ENCODE data around the gene TEKT5.
A peak's percentile ranks its signal among the peaks of the same experiment; 100 is the strongest.
"Not testable (repeated sequence)": the region's sequence is repeated elsewhere in the genome, so short reads cannot be mapped to it uniquely, and the experiment has no call there.

Gene TEKT5

GRCh38 chr16:10694830-10695229, at the start of gene TEKT5:
Gene TEKT5 (minus strand): TSS chr16:10694930. CDS start chr16:10694873, 57 bp downstream.
- DNase-seq = no peak

DNA sequence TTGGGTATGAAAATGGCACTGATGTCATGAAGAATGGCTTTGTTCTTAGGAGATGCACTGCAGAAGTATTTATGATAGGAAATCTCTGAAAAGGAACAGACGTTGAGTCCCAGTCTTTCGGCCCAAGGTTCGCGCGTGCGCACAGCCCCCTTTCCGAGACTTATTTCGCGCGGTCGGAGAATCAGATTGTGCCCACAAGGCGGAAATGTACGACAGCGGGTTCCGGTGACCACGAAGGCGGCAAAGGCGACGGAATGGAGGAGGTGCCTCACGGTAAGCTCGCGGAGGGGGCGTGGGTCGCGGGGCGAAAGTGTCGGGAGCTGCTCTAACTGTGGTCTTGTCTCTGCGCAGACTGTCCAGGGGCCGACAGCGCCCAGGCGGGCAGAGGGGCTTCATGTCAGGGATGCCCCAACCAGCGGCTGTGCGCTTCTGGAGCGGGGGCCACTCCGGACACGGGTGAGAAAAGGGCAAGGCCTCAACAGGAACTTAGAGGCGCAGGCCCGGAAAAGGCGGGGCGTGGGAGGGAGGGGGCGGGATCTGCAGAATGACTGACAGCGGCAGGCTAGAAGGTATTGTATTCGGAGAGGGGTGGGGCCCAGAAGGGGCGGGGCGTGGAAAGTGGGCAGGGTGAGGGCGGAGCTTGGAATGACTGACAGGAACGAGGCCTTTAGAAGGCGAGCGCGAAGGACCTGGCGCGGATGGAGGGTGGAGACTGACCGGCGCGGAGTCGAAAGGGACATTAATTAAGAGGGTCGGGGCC, 49.1 kb upstream of the TEKT5 start, which contains the start of gene NUBP1:
NUBP1 (plus strand) TSS at position 233 of the 760 bp plus-strand sequence; CDS start at position 255, 22 bp downstream.
- peak; percentile 91 for DNase-seq

GRCh38 chr16:10743227-10743609, 48.5 kb upstream of the TEKT5 start:
- DNase-seq = no peak

GRCh38 chr16:10741844-10742243, 47.1 kb upstream of the TEKT5 start:
- DNase-seq = peak; percentile 93

- not testable (repeated sequence) for DNase-seq
Observed at GRCh38 chr16:10741249-10741648, 46.5 kb upstream of the TEKT5 start.

GRCh38 chr16:10740845-10741208, 46.1 kb upstream of the TEKT5 start:
- DNase-seq = no peak

DNA sequence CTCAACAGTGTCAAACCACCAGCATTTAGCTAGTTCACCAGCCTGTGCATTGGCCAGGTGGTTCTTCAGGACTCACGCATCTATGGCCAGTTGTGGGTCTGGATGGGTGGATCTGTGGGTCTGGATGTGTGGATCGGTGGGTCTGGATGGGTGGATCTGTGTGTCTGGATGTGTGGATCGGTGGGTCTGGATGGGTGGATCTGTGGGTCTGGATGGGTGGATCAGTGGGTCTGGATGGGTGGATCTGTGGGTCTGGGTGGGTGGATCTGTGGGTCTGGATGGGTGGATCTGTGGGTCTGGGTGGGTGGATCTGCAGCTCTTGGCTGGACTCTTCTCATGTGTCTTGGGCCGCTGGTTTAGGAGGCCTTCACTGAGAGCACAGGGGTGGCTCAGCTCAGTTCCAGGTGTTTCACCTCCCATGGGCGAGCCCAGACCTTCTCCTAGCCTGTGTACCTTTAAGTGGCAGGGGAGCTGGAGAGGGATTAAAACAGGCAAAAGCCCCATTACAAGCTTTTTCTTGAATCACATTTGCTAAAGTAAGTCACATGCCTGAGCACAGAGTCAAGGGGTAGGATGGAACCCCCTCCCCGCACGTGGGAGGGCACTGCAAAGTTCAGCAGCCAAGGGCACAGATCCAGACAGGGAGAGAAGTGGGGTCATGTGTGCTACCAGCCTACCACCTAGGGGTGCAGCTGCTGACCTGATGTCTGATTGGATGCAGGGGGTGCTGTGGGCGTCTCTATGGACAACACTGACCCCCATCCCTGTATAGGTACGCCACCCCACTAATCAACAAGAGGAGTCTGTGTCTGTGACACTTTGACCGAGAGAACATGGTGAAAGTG, 45.5 kb upstream of the TEKT5 start:
- DNase-seq = no peak

GRCh38 chr16:10738231-10739077, 43.7 kb upstream of the TEKT5 start:
- no peak for DNase-seq

DNA sequence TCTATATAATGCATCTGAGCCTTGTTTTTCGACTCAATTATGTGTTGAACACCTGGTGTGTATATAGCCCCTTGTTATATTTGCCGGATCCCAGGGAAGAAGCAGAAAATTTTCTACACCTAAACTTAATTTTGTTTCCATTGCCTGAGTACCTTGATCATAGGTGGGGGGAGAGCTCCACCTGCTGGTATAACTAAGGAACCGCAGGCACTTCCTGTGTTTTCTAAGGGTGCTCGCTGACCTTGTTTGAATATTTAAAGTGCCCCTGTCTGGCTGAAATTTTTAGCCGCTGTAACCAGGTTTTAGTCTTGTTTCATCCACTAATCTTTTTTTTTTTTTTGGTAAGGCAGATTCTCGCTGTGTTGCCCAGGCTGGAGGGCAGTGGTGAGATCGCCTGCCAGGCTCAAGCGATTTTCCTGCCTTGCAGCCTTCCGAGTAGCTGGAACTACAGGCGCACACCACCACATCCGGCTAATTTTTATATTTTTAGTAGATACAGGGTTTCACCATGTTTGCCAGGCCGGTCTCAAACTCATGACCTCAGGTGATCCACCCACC, 42.4 kb upstream of the TEKT5 start:
- DNase-seq = peak; percentile 30

- DNase-seq = no peak
Observed at GRCh38 chr16:10731790-10732189, 37.1 kb upstream of the TEKT5 start.

- DNase-seq = peak; percentile 83
Observed at GRCh38 chr16:10729104-10730048, 34.6 kb upstream of the TEKT5 start.

- DNase-seq = peak; percentile 94
Observed at GRCh38 chr16:10728003-10728887, 33.5 kb upstream of the TEKT5 start.

GRCh38 chr16:10708969-10709368, 14.2 kb upstream of the TEKT5 start:
- DNase-seq = no peak

- no peak for DNase-seq
Observed at GRCh38 chr16:10699756-10700155, 5.0 kb upstream of the TEKT5 start.

DNA sequence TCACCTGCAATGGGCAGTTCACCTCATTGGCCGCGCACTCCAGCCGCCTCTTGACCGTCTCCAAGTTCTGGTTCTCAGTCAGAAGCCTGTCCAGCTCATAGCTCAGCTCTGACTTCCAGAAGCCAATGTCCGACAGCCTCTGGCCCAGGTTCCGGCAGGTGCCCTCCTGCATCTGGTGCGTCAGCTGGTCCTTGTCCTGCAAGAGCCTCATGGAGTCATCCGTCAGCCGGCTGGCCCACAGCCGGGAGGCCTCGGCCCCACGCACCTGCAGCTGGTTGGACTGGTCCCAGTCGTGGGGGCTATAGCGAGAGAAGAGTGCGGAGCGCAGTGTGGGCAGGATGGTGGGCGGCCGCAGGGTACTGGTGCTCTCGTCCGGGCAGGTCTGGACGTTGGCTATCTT, 424 bp downstream of the TEKT5 start:
- no peak for DNase-seq

GRCh38 chr16:10693889-10694288, 841 bp downstream of the TEKT5 start:
- DNase-seq = no peak

DNA sequence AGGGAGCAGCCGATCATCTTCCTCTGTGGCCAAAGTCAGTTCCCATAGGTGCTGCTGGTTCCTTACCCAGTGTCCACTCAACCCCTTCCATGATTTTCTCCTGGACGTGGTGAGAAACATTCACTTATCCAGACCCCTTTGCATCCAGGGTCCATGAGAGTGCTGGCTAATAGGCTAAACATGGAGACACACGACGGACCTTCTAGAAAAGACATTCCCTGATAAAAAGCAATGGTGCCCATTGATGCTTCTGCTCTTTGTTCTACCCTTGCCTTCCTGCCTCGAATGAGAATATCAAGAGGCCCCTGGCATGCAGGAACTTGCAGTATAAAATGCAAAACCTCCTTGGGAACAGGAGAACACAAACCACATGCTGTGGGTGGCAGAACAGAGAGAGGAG, 2.3 kb downstream of the TEKT5 start:
- no peak for DNase-seq

- no peak for DNase-seq
Observed at GRCh38 chr16:10688726-10689125, 6.0 kb downstream of the TEKT5 start.

DNA sequence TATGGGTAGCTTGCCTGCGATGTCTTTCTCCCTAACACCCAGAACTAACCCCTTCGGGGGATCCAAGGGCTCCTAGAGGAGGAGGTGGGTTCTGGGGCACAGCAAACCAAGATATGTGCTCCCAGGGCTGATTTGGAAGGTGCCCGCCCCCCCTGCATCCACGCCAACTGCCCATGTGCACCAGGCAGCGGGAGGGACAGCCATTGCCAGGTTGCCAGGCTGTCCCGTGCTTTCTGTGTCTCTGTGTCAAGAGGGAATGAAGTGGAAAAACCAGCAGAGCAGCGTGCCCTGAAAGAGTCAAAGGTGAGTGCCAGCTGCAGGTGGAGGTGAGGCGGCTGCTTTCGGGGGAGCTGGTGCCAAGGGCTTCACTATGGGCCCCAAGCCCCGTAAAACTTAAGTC, 6.4 kb downstream of the TEKT5 start:
- no peak for DNase-seq

DNA sequence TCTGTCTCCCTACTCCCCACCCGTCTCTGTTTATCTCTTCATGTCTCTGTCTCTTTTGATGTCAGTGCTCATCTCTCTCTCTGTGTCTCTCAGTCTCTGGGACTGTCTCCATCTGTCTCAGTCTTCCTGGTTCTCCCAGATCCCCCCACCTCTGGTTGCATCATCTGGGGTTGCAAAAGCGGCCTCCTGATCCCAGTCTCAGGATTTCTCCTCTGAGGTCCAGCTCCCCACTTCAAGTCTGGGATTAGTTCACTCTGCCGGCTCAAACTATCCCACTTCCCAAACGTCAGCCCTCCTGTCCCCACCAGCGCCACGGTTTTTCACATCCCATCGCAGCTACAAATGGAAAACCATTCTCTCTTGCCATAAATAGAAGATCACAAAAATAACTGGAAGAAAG, 9.0 kb downstream of the TEKT5 start:
- DNase-seq = no peak

All from NCI-H2171 (cell line).